OCI-LY3 (cell line): ENCODE data around the gene KLHL42.
"Not testable (repeated sequence)": the region's sequence is repeated elsewhere in the genome, so short reads cannot be mapped to it uniquely, and the experiment has no call there.

Experiments used
- EZH2phosphoT487 ChIP-seq: fragments of 200-600 bp; shearing (Covaris generic); IDR thresholded peaks from 2 replicates; pipeline ENCODE4 v1.6.1; 2018; ENCODE audit warnings: antibody characterized with exemption, mixed run types, low read depth
- TF ChIP-seq, protein P1 (sequence below): fragments of 200-600, 300-600 bp; sonication (generic); IDR thresholded peaks from 2 replicates; pipeline ENCODE4 v1.5.1; 2014; ENCODE audit warnings: antibody characterized with exemption, low read length, low read depth

GRCh38 chr12:27745734-27746133 lies 34.3 kb upstream of the KLHL42 start:
- TF ChIP-seq, protein P1, sequence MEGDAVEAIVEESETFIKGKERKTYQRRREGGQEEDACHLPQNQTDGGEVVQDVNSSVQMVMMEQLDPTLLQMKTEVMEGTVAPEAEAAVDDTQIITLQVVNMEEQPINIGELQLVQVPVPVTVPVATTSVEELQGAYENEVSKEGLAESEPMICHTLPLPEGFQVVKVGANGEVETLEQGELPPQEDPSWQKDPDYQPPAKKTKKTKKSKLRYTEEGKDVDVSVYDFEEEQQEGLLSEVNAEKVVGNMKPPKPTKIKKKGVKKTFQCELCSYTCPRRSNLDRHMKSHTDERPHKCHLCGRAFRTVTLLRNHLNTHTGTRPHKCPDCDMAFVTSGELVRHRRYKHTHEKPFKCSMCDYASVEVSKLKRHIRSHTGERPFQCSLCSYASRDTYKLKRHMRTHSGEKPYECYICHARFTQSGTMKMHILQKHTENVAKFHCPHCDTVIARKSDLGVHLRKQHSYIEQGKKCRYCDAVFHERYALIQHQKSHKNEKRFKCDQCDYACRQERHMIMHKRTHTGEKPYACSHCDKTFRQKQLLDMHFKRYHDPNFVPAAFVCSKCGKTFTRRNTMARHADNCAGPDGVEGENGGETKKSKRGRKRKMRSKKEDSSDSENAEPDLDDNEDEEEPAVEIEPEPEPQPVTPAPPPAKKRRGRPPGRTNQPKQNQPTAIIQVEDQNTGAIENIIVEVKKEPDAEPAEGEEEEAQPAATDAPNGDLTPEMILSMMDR = not testable (repeated sequence)
- TF ChIP-seq EZH2phosphoT487 = not testable (repeated sequence)
